Rectal smooth muscle tissue (tissue), 1 donor: ENCODE data around the gene MMS19.

Experiments
- H3K27ac ChIP-seq: one replicate; pipeline ENCODE4 v1.7.0; 2013; ENCODE audit warnings: low read depth, low read length, inconsistent platforms
- H3K27me3 ChIP-seq: one replicate; pipeline ENCODE4 v1.7.0; 2013; ENCODE audit warnings: low read length; ENCODE audit not compliant: control insufficient read depth, insufficient read depth
- H3K36me3 ChIP-seq: one replicate; pipeline ENCODE4 v1.7.0; 2013; ENCODE audit warnings: low read length; ENCODE audit not compliant: control insufficient read depth, insufficient read depth
- H3K4me1 ChIP-seq: one replicate; pipeline ENCODE4 v1.7.0; 2013; ENCODE audit warnings: low read length; ENCODE audit not compliant: control insufficient read depth, insufficient read depth
- H3K4me3 ChIP-seq: one replicate; pipeline ENCODE4 v1.7.0; 2013; ENCODE audit warnings: low read length
- H3K9ac ChIP-seq: one replicate; pipeline ENCODE4 v1.7.0; 2013; ENCODE audit warnings: low read length

The MMS19 gene

DNA sequence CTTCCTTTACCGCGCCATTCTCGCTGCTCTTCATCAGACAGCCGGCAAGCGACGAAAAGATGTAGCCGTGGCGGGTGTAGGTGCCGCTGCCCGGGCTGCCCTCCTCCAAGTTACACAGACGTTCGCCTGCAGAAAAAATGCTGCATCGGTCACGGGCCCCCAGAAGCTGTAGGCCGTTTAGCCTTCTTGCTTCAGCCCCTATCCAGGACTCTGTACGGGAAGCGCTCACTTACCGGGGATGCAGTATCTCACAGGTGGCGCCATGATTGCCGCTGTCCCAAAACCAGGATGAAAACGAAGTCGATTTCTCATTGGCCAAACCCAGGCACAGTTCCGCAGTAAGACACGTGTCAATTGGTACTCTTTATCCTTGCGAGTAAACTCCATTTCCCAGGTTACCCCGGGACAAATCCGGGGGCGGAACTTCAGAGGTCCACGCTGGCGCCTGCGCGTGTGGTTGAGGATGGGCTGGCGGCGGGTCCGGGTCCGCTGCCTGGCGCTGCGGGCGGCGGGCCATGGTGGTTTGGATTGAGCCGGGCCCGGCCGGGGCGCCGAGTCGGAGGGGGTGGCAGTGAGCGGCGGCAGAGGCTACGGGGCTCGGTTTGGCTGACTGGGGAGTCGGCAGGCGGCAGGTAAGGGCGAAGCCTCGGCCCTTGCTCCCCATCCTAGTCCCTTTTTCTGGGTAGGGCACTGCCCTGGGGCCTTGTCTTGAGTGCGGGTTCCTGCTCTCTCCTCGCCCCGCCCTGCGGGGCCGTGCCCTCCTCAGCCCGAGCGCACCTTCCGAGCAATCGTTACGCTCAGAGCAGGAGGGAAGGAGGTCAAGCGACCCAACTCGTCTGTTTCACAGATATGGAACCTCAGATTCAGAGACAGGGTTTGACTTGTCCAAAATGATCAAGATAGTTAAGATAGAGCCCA is 52.2 kb downstream of the MMS19 start, which contains the start of the genes EXOSC1 and ZDHHC16:
Gene EXOSC1, minus strand, starts transcription at position 285 of the 918 bp plus-strand sequence. Its CDS starts 21 bp downstream, at position 264.
Gene ZDHHC16, plus strand, starts transcription at position 454 of the 918 bp plus-strand sequence. CDS start 5,501 bp downstream, outside the sequence.
- Histone ChIP-seq H3K4me1 (peaks cover 3% of the 10 kb centered on the region), H3K27me3 (no peaks in the 10 kb centered on the region), H3K27ac (peak within 1 kb of the TSS; percentile 59), H3K36me3 (peaks cover 5% of the 10 kb centered on the region), H3K4me3 (peak within 1 kb of the TSS; percentile 92), H3K9ac (peak within 1 kb of the TSS; percentile 54)

GRCh38 chr10:97445357-97445721 is 52.9 kb downstream of the MMS19 start:
- peaks cover 5% of the 10 kb centered on the region for H3K36me3 ChIP-seq
- H3K27ac ChIP-seq: peak overlapping the region; percentile 16
- peak overlapping the region; percentile 54 for H3K9ac ChIP-seq
- H3K4me1 ChIP-seq: peaks cover 3% of the 10 kb centered on the region
- H3K4me3 ChIP-seq: peak overlapping the region; percentile 92
- H3K27me3 ChIP-seq: no peaks in the 10 kb centered on the region

GRCh38 chr10:97444212-97444611 is 54.0 kb downstream of the MMS19 start:
- Histone ChIP-seq H3K4me3 (no peak overlapping the region), H3K4me1 (peaks cover 3% of the 10 kb centered on the region), H3K36me3 (peaks cover 6% of the 10 kb centered on the region), H3K9ac (no peak overlapping the region), H3K27ac (no peak overlapping the region), H3K27me3 (no peaks in the 10 kb centered on the region)

- Histone ChIP-seq H3K27me3 (no peaks in the 10 kb centered on the region), H3K9ac (no peak overlapping the region), H3K27ac (no peak overlapping the region), H3K4me3 (no peak overlapping the region), H3K4me1 (no peaks in the 10 kb centered on the region), H3K36me3 (peaks cover 12% of the 10 kb centered on the region)
Observed at GRCh38 chr10:97442277-97442676, 55.9 kb downstream of the MMS19 start.

- H3K36me3 ChIP-seq: peaks cover 32% of the 10 kb centered on the region
- H3K4me1 ChIP-seq: no peaks in the 10 kb centered on the region
Observed at GRCh38 chr10:97435211-97435610, 63.0 kb downstream of the MMS19 start.

GRCh38 chr10:97434557-97434956 is 63.7 kb downstream of the MMS19 start:
- Histone ChIP-seq H3K27me3 (no peaks in the 10 kb centered on the region), H3K9ac (no peak overlapping the region), H3K27ac (no peak overlapping the region), H3K36me3 (peaks cover 35% of the 10 kb centered on the region), H3K4me3 (no peak overlapping the region), H3K4me1 (no peaks in the 10 kb centered on the region)

More at GRCh38 chr10:97435211-97435610, 63.0 kb downstream of the MMS19 start:
- Histone ChIP-seq H3K27me3 (no peaks in the 10 kb centered on the region), H3K9ac (no peak overlapping the region), H3K4me3 (no peak overlapping the region), H3K27ac (no peak overlapping the region)

GRCh38 chr10:97434055-97434454 is 64.2 kb downstream of the MMS19 start:
- H3K9ac ChIP-seq: no peak overlapping the region
- H3K4me3 ChIP-seq: no peak overlapping the region
- H3K27me3 ChIP-seq: no peaks in the 10 kb centered on the region
- H3K27ac ChIP-seq: no peak overlapping the region
- peaks cover 35% of the 10 kb centered on the region for H3K36me3 ChIP-seq
- H3K4me1 ChIP-seq: no peaks in the 10 kb centered on the region

DNA sequence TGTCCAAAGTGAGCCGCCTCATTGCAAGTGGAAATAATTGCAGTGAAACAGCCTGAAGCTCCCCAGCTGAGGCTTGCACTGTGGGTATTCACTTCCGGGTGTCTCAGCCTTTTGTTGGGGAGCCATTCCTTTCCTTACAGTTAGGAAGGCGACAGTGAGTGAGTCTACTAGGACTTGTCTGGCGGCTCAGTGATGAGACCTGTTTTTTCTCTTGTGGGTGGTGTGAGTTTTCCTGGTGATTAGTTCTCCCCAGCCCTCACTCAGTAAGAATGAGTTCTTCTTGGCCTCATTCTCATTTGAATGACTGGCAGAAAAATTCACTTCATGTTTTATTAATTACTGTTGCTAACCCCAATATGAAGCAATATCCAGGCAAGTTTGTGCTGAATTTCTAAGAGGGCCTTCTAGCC is 69.6 kb downstream of the MMS19 start:
- Histone ChIP-seq H3K27ac (no peak overlapping the region), H3K36me3 (peaks cover 20% of the 10 kb centered on the region), H3K9ac (no peak overlapping the region), H3K4me3 (no peak overlapping the region), H3K27me3 (no peaks in the 10 kb centered on the region), H3K4me1 (peaks cover 10% of the 10 kb centered on the region)

DNA sequence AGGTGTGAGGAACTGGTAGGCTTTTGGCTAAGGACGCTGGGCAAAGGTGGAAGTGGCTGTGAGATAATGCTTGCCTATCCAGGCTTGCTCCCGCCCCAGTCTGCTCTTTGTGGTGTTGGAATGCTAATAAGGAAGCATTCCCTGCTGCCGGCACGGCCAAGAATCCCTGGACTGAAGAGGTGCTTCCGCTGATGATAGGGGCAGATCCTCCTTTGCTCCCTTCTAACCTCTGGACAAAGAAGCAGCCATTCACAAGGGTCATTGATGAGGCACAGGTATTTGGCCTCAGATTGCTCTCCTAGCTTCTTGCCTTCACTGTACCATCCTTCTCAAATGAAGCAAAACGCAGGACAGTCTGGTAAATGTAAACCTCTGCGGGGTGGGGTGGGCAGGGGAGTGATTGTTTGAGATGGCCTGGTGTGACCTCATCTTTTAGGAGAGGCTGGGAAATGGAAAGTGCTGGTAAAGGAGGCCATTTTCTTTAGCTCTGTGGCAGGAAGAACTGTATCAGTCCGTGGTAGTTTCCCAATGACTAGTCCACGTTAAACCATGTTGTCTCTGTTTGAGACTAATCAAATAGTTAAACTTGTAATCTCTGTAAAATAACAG is 70.5 kb downstream of the MMS19 start:
- peaks cover 17% of the 10 kb centered on the region for H3K36me3 ChIP-seq
- no peak overlapping the region for H3K9ac ChIP-seq
- peak overlapping the region; percentile 80 for H3K4me3 ChIP-seq
- H3K4me1 ChIP-seq: peaks cover 10% of the 10 kb centered on the region
- no peaks in the 10 kb centered on the region for H3K27me3 ChIP-seq
- peak overlapping the region; percentile 40 for H3K27ac ChIP-seq

GRCh38 chr10:97426776-97427570 is 71.2 kb downstream of the MMS19 start:
- Histone ChIP-seq H3K9ac (peak overlapping the region; percentile 84), H3K27me3 (no peaks in the 10 kb centered on the region), H3K4me1 (peaks cover 10% of the 10 kb centered on the region), H3K36me3 (peaks cover 17% of the 10 kb centered on the region), H3K27ac (peak overlapping the region; percentile 69), H3K4me3 (peak overlapping the region; percentile 80)

GRCh38 chr10:97425964-97426775 is 72.1 kb downstream of the MMS19 start, which contains the start of gene PGAM1:
PGAM1 (plus strand) TSS chr10:97426191; CDS start chr10:97426308, 117 bp downstream.
- Histone ChIP-seq H3K9ac (peak within 1 kb of the TSS; percentile 84), H3K27ac (peak within 1 kb of the TSS; percentile 79), H3K36me3 (peaks cover 13% of the 10 kb centered on the region), H3K27me3 (no peaks in the 10 kb centered on the region), H3K4me3 (peak within 1 kb of the TSS; percentile 80), H3K4me1 (peaks cover 10% of the 10 kb centered on the region)
